Spinal cord (tissue), 10 donors: ENCODE data around the gene HIVEP1. TPM values are rescaled to one million over a fixed set of nuclear protein-coding genes. Genes with fewer than 3 reads are reported as not detected.
"Not testable (repeated sequence)": the region's sequence is repeated elsewhere in the genome, so short reads cannot be mapped to it uniquely, and the experiment has no call there.

Source experiments
- DNase-seq, 6 donors: peaks; one replicate each; pipeline versions ENCODE4 v3.0.0 to v3.0.0-alpha.2; 2013 to 2015; ENCODE audit warnings: low spot score in 6 of 6, low read depth in 4 of 6
- H3K27ac ChIP-seq: one replicate; pipeline ENCODE4 v1.5.1; 2013; ENCODE audit warnings: low read depth, low read length, control low read depth
- H3K27me3 ChIP-seq: one replicate; pipeline ENCODE4 v1.6.1; 2013; ENCODE audit warnings: low read length; ENCODE audit not compliant: control insufficient read depth, insufficient read depth
- H3K36me3 ChIP-seq: one replicate; pipeline ENCODE4 v1.6.1; 2013; ENCODE audit warnings: low read length; ENCODE audit not compliant: control insufficient read depth, insufficient read depth
- H3K4me1 ChIP-seq: one replicate; pipeline ENCODE4 v1.6.1; 2013; ENCODE audit warnings: low read length; ENCODE audit not compliant: control insufficient read depth, insufficient read depth
- H3K4me3 ChIP-seq: one replicate; pipeline ENCODE4 v1.5.1; 2013; ENCODE audit warnings: low read depth, low read length, control low read depth
- H3K9me3 ChIP-seq: one replicate; pipeline ENCODE4 v1.6.1; 2013; ENCODE audit warnings: low read length; ENCODE audit not compliant: control insufficient read depth, insufficient read depth
- WGBS: methylation state at CpG from one replicate; pipeline ENCODE4 v1.1.5; 2013; ENCODE audit warnings: missing lambda C conversion rate; ENCODE audit not compliant: insufficient coverage; 5-methylcytosine and 5-hydroxymethylcytosine counted together
- polyA plus RNA-seq, 2 donors: library from polyadenylated mRNA; unstranded; fragments of 120-200 nt; gene quantifications; one replicate each; pipeline ENCODE4 v1.2.1, GENCODE V29; 2013; ENCODE audit not compliant: insufficient read length in 2 of 2
- total RNA-seq, 2 donors: library from RNA; depleted of rRNA in 1 of 2; stranded (reverse); fragments of 120-200 nt in 1 of 2; fragments of >200 nt in 1 of 2; gene quantifications; one replicate each; pipeline versions ENCODE4 v1.2.3 to v1.2.4, GENCODE V29; 2013 to 2014
- donor health status: healthy.

Gene HIVEP1
- total and polyA plus RNA-seq, 4 donors = 20.4 to 29.6 (median 22.5) TPM

- Histone ChIP-seq H3K36me3 (no peaks in the 10 kb centered on the region), H3K4me1 (peaks cover 3% of the 10 kb centered on the region), H3K27me3 (no peaks in the 10 kb centered on the region), H3K9me3 (peaks cover 3% of the 10 kb centered on the region), H3K4me3 (no peak overlapping the region), H3K27ac (no peak overlapping the region)
- DNase-seq = no peak
- WGBS = no CpG with 5 or more reads among the region's 2 CpGs
Measured at GRCh38 chr6:12151433-12151820, 139.3 kb downstream of the HIVEP1 start.

- peak in 1 of 6 donors; percentile 13 for DNase-seq
- H3K4me3 ChIP-seq = no peak overlapping the region
- peaks cover 3% of the 10 kb centered on the region for H3K4me1 ChIP-seq
- H3K9me3 ChIP-seq = peaks cover 3% of the 10 kb centered on the region
- no peaks in the 10 kb centered on the region for H3K36me3 ChIP-seq
- H3K27me3 ChIP-seq = no peaks in the 10 kb centered on the region
- WGBS = 67% methylated on average over 3 of the region's 9 CpGs
- no peak overlapping the region for H3K27ac ChIP-seq
Measured at GRCh38 chr6:12152023-12152970, 140.2 kb downstream of the HIVEP1 start.

- H3K27ac ChIP-seq, H3K4me3 ChIP-seq, H3K36me3 ChIP-seq, DNase-seq, H3K9me3 ChIP-seq, H3K4me1 ChIP-seq, H3K27me3 ChIP-seq: not testable (repeated sequence)
- WGBS = 100% methylated on average over 1 of the region's 2 CpGs
Measured at GRCh38 chr6:12155769-12156168, 143.7 kb downstream of the HIVEP1 start.

- DNase-seq = no peak
- Histone ChIP-seq H3K27ac (no peak overlapping the region), H3K4me1 (no peaks in the 10 kb centered on the region), H3K27me3 (no peaks in the 10 kb centered on the region), H3K36me3 (peaks cover 11% of the 10 kb centered on the region), H3K9me3 (peaks cover 3% of the 10 kb centered on the region), H3K4me3 (no peak overlapping the region)
- WGBS = 87% methylated on average over 3 of the region's 16 CpGs
Measured at GRCh38 chr6:12158686-12159415, 146.7 kb downstream of the HIVEP1 start.

GRCh38 chr6:12160326-12160725, 148.2 kb downstream of the HIVEP1 start:
- Histone ChIP-seq H3K36me3 (peaks cover 16% of the 10 kb centered on the region), H3K9me3 (peaks cover 3% of the 10 kb centered on the region), H3K27me3 (no peaks in the 10 kb centered on the region), H3K4me3 (no peak overlapping the region), H3K4me1 (no peaks in the 10 kb centered on the region), H3K27ac (no peak overlapping the region)
- WGBS = 89% methylated on average over 4 of the region's 4 CpGs
- no peak for DNase-seq

GRCh38 chr6:12162213-12162612, 150.1 kb downstream of the HIVEP1 start:
- WGBS = 89% methylated on average over 1 of the region's 5 CpGs
- DNase-seq = no peak
- no peak overlapping the region for H3K27ac ChIP-seq
- H3K4me3 ChIP-seq = no peak overlapping the region
- H3K9me3 ChIP-seq = no peaks in the 10 kb centered on the region
- no peaks in the 10 kb centered on the region for H3K27me3 ChIP-seq
- H3K36me3 ChIP-seq = peaks cover 16% of the 10 kb centered on the region
- H3K4me1 ChIP-seq = no peaks in the 10 kb centered on the region

- no peak overlapping the region for H3K27ac ChIP-seq
- no peak overlapping the region for H3K4me3 ChIP-seq
- H3K4me1 ChIP-seq = no peaks in the 10 kb centered on the region
- 100% methylated on average over 1 of the region's 3 CpGs for WGBS
- no peak for DNase-seq
- no peaks in the 10 kb centered on the region for H3K9me3 ChIP-seq
- no peaks in the 10 kb centered on the region for H3K27me3 ChIP-seq
- peaks cover 16% of the 10 kb centered on the region for H3K36me3 ChIP-seq
Measured at GRCh38 chr6:12163149-12163548, 151.0 kb downstream of the HIVEP1 start.

- Histone ChIP-seq H3K4me1 (no peaks in the 10 kb centered on the region), H3K4me3 (no peak overlapping the region), H3K9me3 (no peaks in the 10 kb centered on the region), H3K27ac (no peak overlapping the region), H3K27me3 (no peaks in the 10 kb centered on the region), H3K36me3 (peaks cover 16% of the 10 kb centered on the region)
- no peak for DNase-seq
- WGBS = 95% methylated on average over 13 of the region's 19 CpGs
Measured at GRCh38 chr6:12163744-12164507, 151.8 kb downstream of the HIVEP1 start.

- no peaks in the 10 kb centered on the region for H3K9me3 ChIP-seq
- H3K27me3 ChIP-seq = no peaks in the 10 kb centered on the region
- no peak overlapping the region for H3K27ac ChIP-seq
- DNase-seq = no peak
- H3K4me1 ChIP-seq = no peaks in the 10 kb centered on the region
- H3K36me3 ChIP-seq = peaks cover 16% of the 10 kb centered on the region
- no peak overlapping the region for H3K4me3 ChIP-seq
Measured at GRCh38 chr6:12164508-12164770, 152.3 kb downstream of the HIVEP1 start.
